Mammary epithelial cell (primary cell): ENCODE data around the gene COX7B2.

Experiments
- EZH2 ChIP-seq: IDR thresholded peaks from 2 replicates; pipeline ENCODE4 v1.6.1; 2012; ENCODE audit warnings: low read length, inconsistent platforms, borderline replicate concordance
- TF ChIP-seq, protein P1 (sequence below), 2 donors: IDR thresholded peaks in 1 of 2; conservative IDR thresholded peaks in 1 of 2; 2 replicates each; pipeline ENCODE4 v1.5.1; 2011 to 2012; ENCODE audit warnings: inconsistent platforms in 2 of 2, low read length in 2 of 2, mild to moderate bottlenecking in 2 of 2, control low read depth in 1 of 2, low read depth in 1 of 2; ENCODE audit not compliant: insufficient read depth in 1 of 2; ENCODE audit errors: extremely low read depth in 1 of 2

- TF ChIP-seq, protein P1, sequence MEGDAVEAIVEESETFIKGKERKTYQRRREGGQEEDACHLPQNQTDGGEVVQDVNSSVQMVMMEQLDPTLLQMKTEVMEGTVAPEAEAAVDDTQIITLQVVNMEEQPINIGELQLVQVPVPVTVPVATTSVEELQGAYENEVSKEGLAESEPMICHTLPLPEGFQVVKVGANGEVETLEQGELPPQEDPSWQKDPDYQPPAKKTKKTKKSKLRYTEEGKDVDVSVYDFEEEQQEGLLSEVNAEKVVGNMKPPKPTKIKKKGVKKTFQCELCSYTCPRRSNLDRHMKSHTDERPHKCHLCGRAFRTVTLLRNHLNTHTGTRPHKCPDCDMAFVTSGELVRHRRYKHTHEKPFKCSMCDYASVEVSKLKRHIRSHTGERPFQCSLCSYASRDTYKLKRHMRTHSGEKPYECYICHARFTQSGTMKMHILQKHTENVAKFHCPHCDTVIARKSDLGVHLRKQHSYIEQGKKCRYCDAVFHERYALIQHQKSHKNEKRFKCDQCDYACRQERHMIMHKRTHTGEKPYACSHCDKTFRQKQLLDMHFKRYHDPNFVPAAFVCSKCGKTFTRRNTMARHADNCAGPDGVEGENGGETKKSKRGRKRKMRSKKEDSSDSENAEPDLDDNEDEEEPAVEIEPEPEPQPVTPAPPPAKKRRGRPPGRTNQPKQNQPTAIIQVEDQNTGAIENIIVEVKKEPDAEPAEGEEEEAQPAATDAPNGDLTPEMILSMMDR (conservative IDR thresholded peaks at IDR 0.05 in 1 of 2, IDR thresholded peaks at IDR 0.05 in 1 of 2; ENCODE audit: extremely low read depth in 1 of 2, insufficient read depth in 1 of 2, low read depth in 1 of 2, low read length in 2 of 2): no peak
- TF ChIP-seq EZH2: no peak
These were observed 15.9 kb upstream of the COX7B2 start for GRCh38 chr4:46924789-46925529.
